Activated T-cell treated with anti-CD3 and anti-CD28 coated beads, Interleukin-2, amount 50 U/mL, for 4 hours (primary cell): ENCODE measurements around the gene STAT2. TPM values are rescaled to one million over a fixed set of nuclear protein-coding genes. Genes with fewer than 3 reads are reported as not detected.
A peak's percentile ranks its signal among the peaks of the same experiment; 100 is the strongest.
"Not testable (repeated sequence)": the region's sequence is repeated elsewhere in the genome, so short reads cannot be mapped to it uniquely, and the experiment has no call there.

Experiments
- ATAC-seq, 2 donors: fragments of 200-7000 bp; cut with Tn5 transposase; one replicate each; pipeline ENCODE4 v1.10.0; 2021
- DNase-seq: peaks from one replicate; pipeline ENCODE4 v3.0.0-alpha.2; 2020
- H3K27me3 Mint-ChIP-seq: one replicate; pipeline ENCODE4 v1.8.0; 2021; ENCODE audit warnings: low read depth, mixed read lengths
- H3K36me3 Mint-ChIP-seq: one replicate; pipeline ENCODE4 v1.8.0; 2022; ENCODE audit warnings: mixed read lengths; ENCODE audit not compliant: insufficient read depth
- H3K4me1 Mint-ChIP-seq: one replicate; pipeline ENCODE4 v1.8.0; 2021; ENCODE audit warnings: low read depth, mixed read lengths
- H3K4me3 Mint-ChIP-seq: one replicate; pipeline ENCODE4 v1.8.0; 2021; ENCODE audit warnings: mild to moderate bottlenecking, moderate library complexity, mixed read lengths
- H3K9me3 Mint-ChIP-seq: one replicate; pipeline ENCODE4 v1.8.0; 2021; ENCODE audit warnings: mixed read lengths
- total RNA-seq, 3 donors: library from RNA; stranded (reverse); gene quantifications; one replicate each; pipeline ENCODE4 v1.2.1, GENCODE V29; 2021

Gene STAT2
- total RNA-seq, 3 donors from 2014 or later, result 35.8 to 55.5 (median 50.4) TPM

- Mint-ChIP-seq H3K36me3 (peaks cover 20% of the 10 kb centered on the region), H3K4me1 (peaks cover 30% of the 10 kb centered on the region)
- ATAC-seq, DNase-seq, H3K27me3 Mint-ChIP-seq, H3K4me3 Mint-ChIP-seq, H3K9me3 Mint-ChIP-seq: not testable (repeated sequence)
These were observed 17.6 kb downstream of the STAT2 start for GRCh38 chr12:56342290-56342689.

GRCh38 chr12:56341616-56342015 is 18.3 kb downstream of the STAT2 start:
- no peaks in the 10 kb centered on the region for H3K27me3 Mint-ChIP-seq
- no peaks in the 10 kb centered on the region for H3K9me3 Mint-ChIP-seq
- no peak overlapping the region for H3K4me3 Mint-ChIP-seq
- H3K4me1 Mint-ChIP-seq, result peaks cover 35% of the 10 kb centered on the region
- ATAC-seq (no peak), DNase-seq (no peak)
- H3K36me3 Mint-ChIP-seq, result peaks cover 18% of the 10 kb centered on the region

- no peak for DNase-seq
- Mint-ChIP-seq H3K36me3 (peaks cover 10% of the 10 kb centered on the region), H3K9me3 (no peaks in the 10 kb centered on the region), H3K4me3 (peak overlapping the region; percentile 92), H3K27me3 (no peaks in the 10 kb centered on the region), H3K4me1 (peaks cover 43% of the 10 kb centered on the region)
- no peak for ATAC-seq
These were observed 20.8 kb downstream of the STAT2 start for GRCh38 chr12:56339158-56339422.

- Mint-ChIP-seq H3K4me1 (peaks cover 43% of the 10 kb centered on the region), H3K27me3 (no peaks in the 10 kb centered on the region), H3K4me3 (peak within 1 kb of the TSS; percentile 92), H3K9me3 (no peaks in the 10 kb centered on the region), H3K36me3 (peaks cover 10% of the 10 kb centered on the region)
- DNase-seq (peak; percentile 86), ATAC-seq (peak; percentile 82 to 84)
These were observed 21.4 kb downstream of the STAT2 start, which contains the start of gene IL23A for GRCh38 chr12:56338308-56339157. Gene IL23A, plus strand, starts transcription at chr12:56338884. Its CDS starts 161 bp downstream, at chr12:56339045.

- no peak for DNase-seq
These were observed 22.1 kb downstream of the STAT2 start for GRCh38 chr12:56337753-56338251.

GRCh38 chr12:56336361-56337167 is 23.3 kb downstream of the STAT2 start:
- no peaks in the 10 kb centered on the region for H3K27me3 Mint-ChIP-seq
- no peak overlapping the region for H3K4me3 Mint-ChIP-seq
- DNase-seq, result no peak
- peaks cover 2% of the 10 kb centered on the region for H3K36me3 Mint-ChIP-seq
- H3K4me1 Mint-ChIP-seq, result peaks cover 55% of the 10 kb centered on the region
- ATAC-seq, result no peak
- H3K9me3 Mint-ChIP-seq, result no peaks in the 10 kb centered on the region

More at GRCh38 chr12:56337753-56338251, 22.1 kb downstream of the STAT2 start:
- peaks cover 50% of the 10 kb centered on the region for H3K4me1 Mint-ChIP-seq
- no peak for ATAC-seq
- no peaks in the 10 kb centered on the region for H3K27me3 Mint-ChIP-seq
- H3K4me3 Mint-ChIP-seq, result peak overlapping the region; percentile 58
- H3K36me3 Mint-ChIP-seq, result peaks cover 5% of the 10 kb centered on the region
- no peaks in the 10 kb centered on the region for H3K9me3 Mint-ChIP-seq

- not testable (repeated sequence) for H3K9me3 Mint-ChIP-seq
These were observed 24.4 kb downstream of the STAT2 start for GRCh38 chr12:56335527-56335926.

GRCh38 chr12:56334490-56334793 is 25.5 kb downstream of the STAT2 start:
- H3K9me3 Mint-ChIP-seq, result no peaks in the 10 kb centered on the region
- no peak for DNase-seq
- peak overlapping the region; percentile 95 for H3K4me3 Mint-ChIP-seq
- ATAC-seq, result no peak
- no peaks in the 10 kb centered on the region for H3K27me3 Mint-ChIP-seq
- H3K36me3 Mint-ChIP-seq, result peaks cover 4% of the 10 kb centered on the region
- H3K4me1 Mint-ChIP-seq, result peaks cover 48% of the 10 kb centered on the region

More at GRCh38 chr12:56335527-56335926, 24.4 kb downstream of the STAT2 start:
- not testable (repeated sequence) for H3K27me3 Mint-ChIP-seq, ATAC-seq, H3K4me3 Mint-ChIP-seq, H3K36me3 Mint-ChIP-seq, DNase-seq
- H3K4me1 Mint-ChIP-seq, result peaks cover 55% of the 10 kb centered on the region

GRCh38 chr12:56333679-56334489 is 26.0 kb downstream of the STAT2 start, which contains the start of gene PAN2:
Gene PAN2, minus strand, starts transcription at chr12:56334000. Its CDS starts 906 bp downstream, at chr12:56333094.
- H3K4me1 Mint-ChIP-seq, result peaks cover 43% of the 10 kb centered on the region
- H3K27me3 Mint-ChIP-seq, result no peaks in the 10 kb centered on the region
- DNase-seq (peak; percentile 88), ATAC-seq (peak; percentile 91)
- peak within 1 kb of the TSS; percentile 95 for H3K4me3 Mint-ChIP-seq
- H3K36me3 Mint-ChIP-seq, result peaks cover 4% of the 10 kb centered on the region
- H3K9me3 Mint-ChIP-seq, result no peaks in the 10 kb centered on the region

GRCh38 chr12:56333197-56333678 is 26.7 kb downstream of the STAT2 start:
- Mint-ChIP-seq H3K27me3 (no peaks in the 10 kb centered on the region), H3K9me3 (no peaks in the 10 kb centered on the region), H3K4me1 (peaks cover 36% of the 10 kb centered on the region), H3K36me3 (peaks cover 3% of the 10 kb centered on the region), H3K4me3 (peak overlapping the region; percentile 95)
- DNase-seq, result no peak
- ATAC-seq, result peak; percentile 27 to 35

GRCh38 chr12:56332512-56333196 is 27.3 kb downstream of the STAT2 start:
- Mint-ChIP-seq H3K36me3 (peaks cover 7% of the 10 kb centered on the region), H3K9me3 (no peaks in the 10 kb centered on the region), H3K4me3 (peak overlapping the region; percentile 95), H3K4me1 (peaks cover 30% of the 10 kb centered on the region), H3K27me3 (no peaks in the 10 kb centered on the region)
- no peak for DNase-seq
- ATAC-seq, result no peak

GRCh38 chr12:56330936-56331490 is 28.9 kb downstream of the STAT2 start:
- Mint-ChIP-seq H3K4me3 (no peak overlapping the region), H3K9me3 (no peaks in the 10 kb centered on the region), H3K36me3 (peaks cover 21% of the 10 kb centered on the region), H3K4me1 (peaks cover 20% of the 10 kb centered on the region), H3K27me3 (no peaks in the 10 kb centered on the region)
- no peak for ATAC-seq
- no peak for DNase-seq

- DNase-seq (no peak), ATAC-seq (no peak)
- Mint-ChIP-seq H3K27me3 (no peaks in the 10 kb centered on the region), H3K36me3 (peaks cover 49% of the 10 kb centered on the region), H3K4me1 (peaks cover 3% of the 10 kb centered on the region), H3K4me3 (no peak overlapping the region), H3K9me3 (no peaks in the 10 kb centered on the region)
These were observed 33.4 kb downstream of the STAT2 start for GRCh38 chr12:56326533-56326932.
